GM12873 (cell line): Measurements from ENCODE around the gene CHI3L1.
A peak's percentile ranks its signal among the peaks of the same experiment; 100 is the strongest.

Experiments
- TF ChIP-seq, protein P1 (sequence below): IDR thresholded peaks from 2 replicates; pipeline ENCODE4 v1.5.1; 2012; ENCODE audit warnings: low read depth, mild to moderate bottlenecking, moderate library complexity, low read length, control low read depth; ENCODE audit not compliant: insufficient read depth; ENCODE audit errors: missing control alignments

Gene CHI3L1

DNA sequence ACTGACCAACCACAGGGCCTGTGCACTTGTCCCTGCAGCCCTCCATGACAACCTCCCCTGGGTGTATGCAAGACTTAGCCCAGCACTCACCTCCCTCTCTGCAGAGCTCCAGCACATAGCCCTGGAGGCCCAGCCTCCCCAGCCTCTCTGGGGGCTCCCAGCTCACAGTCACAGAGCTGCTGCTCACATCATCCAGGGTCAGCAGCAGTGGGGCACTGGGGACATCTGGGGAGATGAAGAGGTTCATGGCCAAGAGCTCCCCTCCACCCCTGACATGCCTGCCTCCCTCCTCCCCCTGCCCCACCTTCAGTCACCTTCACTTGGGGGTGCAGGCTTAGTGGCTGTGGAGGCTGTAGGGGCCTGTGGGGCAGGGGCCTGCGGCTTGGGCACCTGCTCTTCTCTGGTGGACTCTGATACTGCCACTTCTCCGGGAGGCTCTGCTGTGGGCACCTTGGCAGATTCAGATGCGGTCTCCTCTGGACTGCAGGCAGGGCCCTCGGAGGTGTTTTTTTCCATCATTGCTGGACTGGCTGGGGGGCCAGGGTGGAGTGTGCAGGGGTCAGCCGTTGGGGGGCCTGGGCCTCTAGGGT is 11.2 kb downstream of the CHI3L1 start, which contains the start of gene MYBPH:
TSS of gene MYBPH (minus strand) at position 590 of the 590 bp plus-strand sequence. CDS start at position 519, 71 bp downstream.
- TF ChIP-seq, protein P1, sequence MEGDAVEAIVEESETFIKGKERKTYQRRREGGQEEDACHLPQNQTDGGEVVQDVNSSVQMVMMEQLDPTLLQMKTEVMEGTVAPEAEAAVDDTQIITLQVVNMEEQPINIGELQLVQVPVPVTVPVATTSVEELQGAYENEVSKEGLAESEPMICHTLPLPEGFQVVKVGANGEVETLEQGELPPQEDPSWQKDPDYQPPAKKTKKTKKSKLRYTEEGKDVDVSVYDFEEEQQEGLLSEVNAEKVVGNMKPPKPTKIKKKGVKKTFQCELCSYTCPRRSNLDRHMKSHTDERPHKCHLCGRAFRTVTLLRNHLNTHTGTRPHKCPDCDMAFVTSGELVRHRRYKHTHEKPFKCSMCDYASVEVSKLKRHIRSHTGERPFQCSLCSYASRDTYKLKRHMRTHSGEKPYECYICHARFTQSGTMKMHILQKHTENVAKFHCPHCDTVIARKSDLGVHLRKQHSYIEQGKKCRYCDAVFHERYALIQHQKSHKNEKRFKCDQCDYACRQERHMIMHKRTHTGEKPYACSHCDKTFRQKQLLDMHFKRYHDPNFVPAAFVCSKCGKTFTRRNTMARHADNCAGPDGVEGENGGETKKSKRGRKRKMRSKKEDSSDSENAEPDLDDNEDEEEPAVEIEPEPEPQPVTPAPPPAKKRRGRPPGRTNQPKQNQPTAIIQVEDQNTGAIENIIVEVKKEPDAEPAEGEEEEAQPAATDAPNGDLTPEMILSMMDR: no peak

GRCh38 chr1:203174324-203174985 is 12.0 kb downstream of the CHI3L1 start:
- TF ChIP-seq, protein P1: no peak

DNA sequence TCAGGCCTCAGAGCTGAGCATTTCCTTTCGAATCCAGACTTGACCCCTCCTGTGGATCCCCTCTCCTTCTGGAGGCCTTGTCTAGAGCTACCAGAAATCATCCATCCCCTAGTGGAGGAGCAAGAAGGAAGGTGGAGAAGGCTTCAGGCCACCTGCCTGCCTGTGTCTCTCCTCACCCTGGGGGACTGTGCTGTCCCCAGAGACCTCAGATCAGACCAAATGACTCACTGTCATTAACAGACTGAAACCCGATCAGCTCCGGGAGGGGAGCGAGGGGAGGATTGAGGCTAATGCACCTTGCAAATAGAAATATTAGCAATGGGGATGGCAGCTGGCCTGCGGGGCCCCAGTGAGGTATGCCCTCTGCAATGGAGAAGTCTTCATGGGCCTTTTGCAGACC is 12.9 kb downstream of the CHI3L1 start:
- TF ChIP-seq, protein P1: no peak

DNA sequence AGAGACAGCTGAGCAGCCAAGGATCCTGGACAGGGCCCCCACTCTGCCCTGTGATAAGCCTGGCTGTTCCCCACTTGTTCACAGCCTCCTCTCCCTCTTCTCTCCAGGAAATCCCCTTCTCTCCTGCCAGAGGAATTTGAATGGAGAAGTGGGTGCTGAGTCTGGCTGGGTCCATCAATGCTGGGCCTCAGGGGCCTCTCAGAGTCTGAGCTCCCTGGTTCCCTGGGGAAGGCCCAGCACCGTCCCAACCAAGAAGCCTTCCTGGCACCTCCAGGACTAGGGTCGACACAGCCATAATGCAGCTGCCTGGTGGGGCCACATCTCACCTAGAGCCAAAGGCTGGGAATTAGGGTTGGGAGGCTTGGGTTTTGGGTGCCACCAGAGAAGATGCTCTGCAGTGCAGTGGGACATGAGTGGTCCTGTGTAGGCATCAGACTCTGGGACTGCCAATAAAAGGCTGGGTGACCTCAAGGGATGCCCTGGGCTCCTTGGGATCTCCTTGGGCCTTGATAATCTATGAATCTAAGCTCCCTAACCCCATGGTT is 13.4 kb downstream of the CHI3L1 start:
- TF ChIP-seq, protein P1: no peak

- TF ChIP-seq, protein P1: peak; percentile 98
Observed at GRCh38 chr1:203172184-203173010, 14.1 kb downstream of the CHI3L1 start.

DNA sequence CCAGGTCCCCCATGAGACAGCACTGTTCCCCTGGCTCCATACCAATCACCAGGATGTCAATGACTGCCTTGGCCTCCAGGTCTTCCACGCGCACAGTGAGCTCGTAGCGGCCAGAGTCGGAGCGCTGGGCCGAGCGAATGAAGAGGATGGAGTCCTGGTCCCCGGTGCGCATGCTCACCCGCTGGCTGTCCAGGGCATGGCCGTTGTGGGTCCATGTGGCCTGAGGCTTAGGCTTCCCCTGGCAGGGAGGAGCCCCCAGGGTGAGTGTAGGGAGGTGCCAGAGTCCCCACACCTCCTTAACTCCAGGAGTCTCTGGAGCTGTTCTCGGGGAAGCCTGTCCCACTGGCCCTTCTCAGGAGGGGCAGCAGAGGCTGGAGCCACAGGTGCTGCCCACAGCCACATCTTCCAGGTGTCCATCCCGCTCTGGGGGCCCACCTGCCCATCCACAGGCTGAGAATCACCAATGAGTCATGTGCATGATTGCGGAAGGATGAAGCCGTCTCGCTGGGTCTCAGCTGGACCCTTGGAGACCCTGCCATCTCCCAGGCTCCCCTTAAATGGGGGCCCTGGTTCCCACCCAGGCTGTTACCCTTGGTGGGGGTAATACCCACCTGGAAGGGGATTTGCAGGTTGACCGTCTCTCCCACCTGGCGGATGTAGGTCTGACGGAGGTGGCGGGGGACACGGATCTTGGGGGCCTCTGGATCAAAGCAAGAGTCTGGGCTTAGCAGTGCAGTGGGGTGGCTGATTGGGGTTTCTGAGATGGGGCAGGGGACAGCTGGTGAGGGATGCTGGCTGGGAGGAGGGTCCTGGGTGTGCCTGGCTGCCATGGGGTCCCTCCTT is 14.9 kb downstream of the CHI3L1 start:
- TF ChIP-seq, protein P1: no peak
